SKM-1 treated with dmso at 0.1 percent for 144 hours (cell line): ENCODE measurements around the gene IL17C.
A peak's percentile ranks its signal among the peaks of the same experiment; 100 is the strongest.
"Not testable (repeated sequence)": the region's sequence is repeated elsewhere in the genome, so short reads cannot be mapped to it uniquely, and the experiment has no call there.

ENCODE experiments used
- DNase-seq: peaks from one replicate; lab custom pipeline; 2025; ENCODE audit not compliant: unreplicated experiment; lab: John Stamatoyannopoulos, UW

Gene IL17C

GRCh38 chr16:88657371-88657770, 19.0 kb downstream of the IL17C start:
- no peak for DNase-seq

- DNase-seq: no peak
Measured at GRCh38 chr16:88658714-88659113, 20.3 kb downstream of the IL17C start.

GRCh38 chr16:88659160-88659559, 20.8 kb downstream of the IL17C start:
- DNase-seq: no peak

- no peak for DNase-seq
Measured at GRCh38 chr16:88661468-88661867, 23.1 kb downstream of the IL17C start.

- no peak for DNase-seq
Measured at GRCh38 chr16:88662222-88662842, 24.0 kb downstream of the IL17C start.

- peak; percentile 97 for DNase-seq
Measured at GRCh38 chr16:88662843-88663606, 24.7 kb downstream of the IL17C start, which contains the start of gene MVD. Gene MVD, minus strand, starts transcription at chr16:88663091. Its CDS starts 11 bp downstream, at chr16:88663080.

GRCh38 chr16:88665148-88665547, 26.8 kb downstream of the IL17C start:
- DNase-seq: no peak

- no peak for DNase-seq
Measured at GRCh38 chr16:88665570-88665969, 27.2 kb downstream of the IL17C start.

GRCh38 chr16:88667461-88667860, 29.1 kb downstream of the IL17C start:
- no peak for DNase-seq

- DNase-seq: not testable (repeated sequence)
Measured at GRCh38 chr16:88669493-88669892, 31.1 kb downstream of the IL17C start.

- no peak for DNase-seq
Measured at GRCh38 chr16:88669980-88670379, 31.6 kb downstream of the IL17C start.

- no peak for DNase-seq
Measured at GRCh38 chr16:88671806-88672205, 33.4 kb downstream of the IL17C start.

GRCh38 chr16:88672776-88673175, 34.4 kb downstream of the IL17C start:
- DNase-seq: no peak

GRCh38 chr16:88673716-88674379, 35.5 kb downstream of the IL17C start:
- DNase-seq: no peak

GRCh38 chr16:88676502-88677242, 38.3 kb downstream of the IL17C start:
- DNase-seq: no peak

- no peak for DNase-seq
Measured at GRCh38 chr16:88677721-88678120, 39.3 kb downstream of the IL17C start.

GRCh38 chr16:88678224-88678979, 40.0 kb downstream of the IL17C start:
- no peak for DNase-seq

- no peak for DNase-seq
Measured at GRCh38 chr16:88680554-88681083, 42.2 kb downstream of the IL17C start.

GRCh38 chr16:88681084-88681680, 42.8 kb downstream of the IL17C start:
- no peak for DNase-seq
